ENCODE results near the gene SMARCC2.

Gene SMARCC2

GRCh38 chr12:56213878-56214277, 24.6 kb upstream of the SMARCC2 start:
- no peak overlapping the region for H3K4me3 ChIP-seq (ENCODE audit: low read length)
- TF ChIP-seq CTCF (conservative IDR thresholded peaks at IDR 0.05; ENCODE audit: low read depth, low read length): no peak
- no peak for DNase-seq (ENCODE audit: low read depth)

GRCh38 chr12:56212361-56212760, 23.1 kb upstream of the SMARCC2 start:
- no peak overlapping the region for H3K4me3 ChIP-seq (ENCODE audit: low read length)
- DNase-seq (ENCODE audit: low read depth): no peak
- no peak for TF ChIP-seq CTCF (conservative IDR thresholded peaks at IDR 0.05; ENCODE audit: low read depth, low read length)

- no peak overlapping the region for H3K4me3 ChIP-seq (ENCODE audit: low read length)
- DNase-seq (ENCODE audit: low read depth): no peak
- TF ChIP-seq CTCF (conservative IDR thresholded peaks at IDR 0.05; ENCODE audit: low read depth, low read length): no peak
These were observed 18.7 kb upstream of the SMARCC2 start for GRCh38 chr12:56208006-56208405.

- no peak for DNase-seq (ENCODE audit: low read depth)
- H3K4me3 ChIP-seq (ENCODE audit: low read length): no peak overlapping the region
- TF ChIP-seq CTCF (conservative IDR thresholded peaks at IDR 0.05; ENCODE audit: low read depth, low read length): peak; percentile 82
These were observed 17.3 kb upstream of the SMARCC2 start for GRCh38 chr12:56206452-56207166.

- TF ChIP-seq CTCF (conservative IDR thresholded peaks at IDR 0.05; ENCODE audit: low read depth, low read length): no peak
- H3K4me3 ChIP-seq (ENCODE audit: low read length): no peak overlapping the region
- no peak for DNase-seq (ENCODE audit: low read depth)
These were observed 16.2 kb upstream of the SMARCC2 start for GRCh38 chr12:56205445-56205844.

- DNase-seq (ENCODE audit: low read depth): no peak
- H3K4me3 ChIP-seq (ENCODE audit: low read length): no peak overlapping the region
- no peak for TF ChIP-seq CTCF (conservative IDR thresholded peaks at IDR 0.05; ENCODE audit: low read depth, low read length)
These were observed 15.0 kb upstream of the SMARCC2 start for GRCh38 chr12:56204275-56204674.

GRCh38 chr12:56202838-56203237, 13.6 kb upstream of the SMARCC2 start:
- H3K4me3 ChIP-seq (ENCODE audit: low read length): no peak overlapping the region
- no peak for DNase-seq (ENCODE audit: low read depth)
- no peak for TF ChIP-seq CTCF (conservative IDR thresholded peaks at IDR 0.05; ENCODE audit: low read depth, low read length)

Data from retinal pigment epithelial cell (primary cell).